ENCODE results near the gene PTPN11. TPM values are rescaled to one million over a fixed set of nuclear protein-coding genes. Genes with fewer than 3 reads are reported as not detected.

PTPN11 gene
- total and polyA plus RNA-seq, 2 of the 13 experiments (the other 11 are each of a cell fraction or from before 2014, with no cell fraction given), result 30.0 to 63.5 TPM

- TF ChIP-seq PAX8 (CRISPR knock-in tag; IDR thresholded peaks at IDR 0.05; ENCODE audit: borderline replicate concordance) (no peak), TEAD2 (CRISPR knock-in tag; IDR thresholded peaks at IDR 0.05) (no peak), ZNF788 (CRISPR knock-in tag; IDR thresholded peaks at IDR 0.05; ENCODE audit: borderline replicate concordance) (peak; percentile 74; the same call in 1 of the 2 replicates), FOXP4 (CRISPR knock-in tag; IDR thresholded peaks at IDR 0.05) (no peak), GABPA (IDR thresholded peaks at IDR 0.05; ENCODE audit: low read depth, low read length) (peak; percentile 77), GABPA (CRISPR knock-in tag; IDR thresholded peaks at IDR 0.05; ENCODE audit: low read depth) (peak; percentile 98), MAZ (IDR thresholded peaks at IDR 0.05; ENCODE audit: borderline replicate concordance, low read depth, low read length) (no peak), MAZ (CRISPR knock-in tag; IDR thresholded peaks at IDR 0.05; ENCODE audit: low read depth) (no peak; the same call in 1 of the 2 replicates), KLF15 (CRISPR knock-in tag; IDR thresholded peaks at IDR 0.05; ENCODE audit: borderline replicate concordance) (no peak), CC2D1A (CRISPR knock-in tag; IDR thresholded peaks at IDR 0.05) (peak; percentile 27; the same call in 1 of the 2 replicates), FOXC1 (CRISPR knock-in tag; IDR thresholded peaks at IDR 0.05; ENCODE audit: borderline replicate concordance) (0 out of 2 replicates have a peak, but pooled peaks have one; percentile 73), NR2C2 (CRISPR knock-in tag; IDR thresholded peaks at IDR 0.05; ENCODE audit: borderline replicate concordance) (peak; percentile 56; the same call in 1 of the 2 replicates), CEBPG (CRISPR knock-in tag; IDR thresholded peaks at IDR 0.05) (peak; percentile 8; the same call in 1 of the 2 replicates), KLF13 (CRISPR knock-in tag; IDR thresholded peaks at IDR 0.05) (no peak), ZNF549 (CRISPR knock-in tag; IDR thresholded peaks at IDR 0.05) (no peak), ZNF354B (CRISPR knock-in tag; IDR thresholded peaks at IDR 0.05) (0 out of 2 replicates have a peak, but pooled peaks have one; percentile 33), ZNF138 (CRISPR knock-in tag; IDR thresholded peaks at IDR 0.05; ENCODE audit: low read depth) (peak; percentile 89; the same call in 1 of the 2 replicates), ZNF24 (IDR thresholded peaks at IDR 0.05) (no peak), POLR2G (IDR thresholded peaks at IDR 0.05; ENCODE audit: low read depth, low read length) (peak; percentile 99), SP4 (CRISPR knock-in tag; IDR thresholded peaks at IDR 0.05) (peak; percentile 80), TBP (CRISPR knock-in tag; IDR thresholded peaks at IDR 0.05) (no peak), ZNF296 (CRISPR knock-in tag; conservative IDR thresholded peaks at IDR 0.05) (0 out of 2 replicates have a peak, but pooled peaks have one; percentile 33), SIX1 (CRISPR knock-in tag; IDR thresholded peaks at IDR 0.05; ENCODE audit: borderline replicate concordance) (0 out of 2 replicates have a peak, but pooled peaks have one; percentile 12), ZFP62 (CRISPR knock-in tag; IDR thresholded peaks at IDR 0.05) (0 out of 2 replicates have a peak, but pooled peaks have one; percentile 39), HOXA3 (CRISPR knock-in tag; IDR thresholded peaks at IDR 0.05) (peak; percentile 75; the same call in 1 of the 2 replicates), ASH2L (IDR thresholded peaks at IDR 0.05; ENCODE audit: insufficient read length, low read depth, low read length) (peak; percentile 96)
- TF ChIP-seq, protein P1, sequence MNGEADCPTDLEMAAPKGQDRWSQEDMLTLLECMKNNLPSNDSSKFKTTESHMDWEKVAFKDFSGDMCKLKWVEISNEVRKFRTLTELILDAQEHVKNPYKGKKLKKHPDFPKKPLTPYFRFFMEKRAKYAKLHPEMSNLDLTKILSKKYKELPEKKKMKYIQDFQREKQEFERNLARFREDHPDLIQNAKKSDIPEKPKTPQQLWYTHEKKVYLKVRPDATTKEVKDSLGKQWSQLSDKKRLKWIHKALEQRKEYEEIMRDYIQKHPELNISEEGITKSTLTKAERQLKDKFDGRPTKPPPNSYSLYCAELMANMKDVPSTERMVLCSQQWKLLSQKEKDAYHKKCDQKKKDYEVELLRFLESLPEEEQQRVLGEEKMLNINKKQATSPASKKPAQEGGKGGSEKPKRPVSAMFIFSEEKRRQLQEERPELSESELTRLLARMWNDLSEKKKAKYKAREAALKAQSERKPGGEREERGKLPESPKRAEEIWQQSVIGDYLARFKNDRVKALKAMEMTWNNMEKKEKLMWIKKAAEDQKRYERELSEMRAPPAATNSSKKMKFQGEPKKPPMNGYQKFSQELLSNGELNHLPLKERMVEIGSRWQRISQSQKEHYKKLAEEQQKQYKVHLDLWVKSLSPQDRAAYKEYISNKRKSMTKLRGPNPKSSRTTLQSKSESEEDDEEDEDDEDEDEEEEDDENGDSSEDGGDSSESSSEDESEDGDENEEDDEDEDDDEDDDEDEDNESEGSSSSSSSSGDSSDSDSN (CRISPR knock-in tag; IDR thresholded peaks at IDR 0.05), result peak; percentile 62; the same call in 1 of the 2 replicates
Observed at GRCh38 chr12:112409064-112409905, 9.5 kb upstream of the PTPN11 start, which contains the start of gene RPL6 (continued).
